GM19463 (cell line): Measurements from ENCODE around the gene CEP135.

Experiments
- ATAC-seq: cut with Tn5 transposase; IDR thresholded peaks from one replicate; pipeline ENCODE4 v1.9.1; 2021; ENCODE audit warnings: mild to moderate bottlenecking, moderate library complexity; ENCODE audit not compliant: unreplicated experiment

The CEP135 gene

GRCh38 chr4:56003606-56004005 is 54.9 kb downstream of the CEP135 start:
- no peak for ATAC-seq

GRCh38 chr4:56004235-56004634 is 55.5 kb downstream of the CEP135 start:
- ATAC-seq: no peak

GRCh38 chr4:56007154-56007553 is 58.4 kb downstream of the CEP135 start:
- no peak for ATAC-seq

- no peak for ATAC-seq
These were observed 59.5 kb downstream of the CEP135 start for GRCh38 chr4:56008206-56008605.

- ATAC-seq: no peak
These were observed 77.9 kb downstream of the CEP135 start for GRCh38 chr4:56026596-56026995.

- no peak for ATAC-seq
These were observed 79.4 kb downstream of the CEP135 start for GRCh38 chr4:56028165-56028564.

GRCh38 chr4:56038487-56039162 is 89.9 kb downstream of the CEP135 start:
- no peak for ATAC-seq

GRCh38 chr4:56040842-56041241 is 92.1 kb downstream of the CEP135 start:
- ATAC-seq: no peak

- no peak for ATAC-seq
These were observed 93.5 kb downstream of the CEP135 start for GRCh38 chr4:56042225-56042624.

GRCh38 chr4:56048383-56048701 is 99.6 kb downstream of the CEP135 start:
- ATAC-seq: no peak

GRCh38 chr4:56048702-56049431 is 100.1 kb downstream of the CEP135 start:
- ATAC-seq: peak; percentile 95

- no peak for ATAC-seq
These were observed 101.9 kb downstream of the CEP135 start for GRCh38 chr4:56050625-56051024.

- no peak for ATAC-seq
These were observed 102.4 kb downstream of the CEP135 start for GRCh38 chr4:56051029-56051709.

- ATAC-seq: no peak
These were observed 102.9 kb downstream of the CEP135 start for GRCh38 chr4:56051710-56052075.

- ATAC-seq: no peak
These were observed 103.7 kb downstream of the CEP135 start for GRCh38 chr4:56052481-56052880.

GRCh38 chr4:56052966-56053365 is 104.2 kb downstream of the CEP135 start:
- ATAC-seq: no peak

- ATAC-seq: no peak
These were observed 106.6 kb downstream of the CEP135 start for GRCh38 chr4:56055027-56055977.

GRCh38 chr4:56055991-56056390 is 107.2 kb downstream of the CEP135 start:
- ATAC-seq: no peak

GRCh38 chr4:56058555-56058954 is 109.8 kb downstream of the CEP135 start:
- no peak for ATAC-seq

GRCh38 chr4:56060036-56060435 is 111.3 kb downstream of the CEP135 start:
- ATAC-seq: no peak

GRCh38 chr4:56062106-56062505 is 113.4 kb downstream of the CEP135 start:
- no peak for ATAC-seq
